ENCODE results near the gene IBA57.

DNA sequence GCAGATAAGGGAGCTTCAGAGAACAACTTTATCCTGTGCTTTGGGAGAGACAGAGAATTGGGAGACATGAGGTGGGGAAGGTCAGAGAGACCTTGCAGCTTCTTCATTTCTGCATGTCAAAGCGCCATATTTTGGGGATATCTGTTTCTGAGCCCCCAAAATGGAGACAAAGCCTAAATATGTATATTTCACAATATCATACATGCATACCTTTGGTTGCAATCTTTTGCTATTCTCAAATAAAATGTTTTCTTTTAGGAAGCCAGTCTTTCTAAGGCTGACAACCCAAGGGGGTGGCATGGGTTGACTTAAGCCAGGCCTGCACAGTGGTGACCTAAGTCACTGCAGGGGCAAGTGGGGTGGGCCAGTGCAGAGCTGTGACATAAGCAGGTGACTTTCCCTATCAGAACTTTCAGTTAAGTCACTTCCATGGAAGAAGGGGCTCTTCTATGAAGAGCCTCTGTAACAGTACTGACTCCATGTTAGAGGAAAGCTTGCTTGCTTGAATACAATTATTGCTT, 42.6 kb upstream of the IBA57 start:
- TF ChIP-seq ZFP3 (CRISPR knock-in tag; IDR thresholded peaks at IDR 0.05) (no peak), OSR1 (CRISPR knock-in tag; IDR thresholded peaks at IDR 0.05) (no peak), ZNF565 (CRISPR knock-in tag; conservative IDR thresholded peaks at IDR 0.05; ENCODE audit: low read depth) (no peak), TCF4 (CRISPR knock-in tag; IDR thresholded peaks at IDR 0.05; ENCODE audit: borderline replicate concordance) (no peak)
- TF ChIP-seq, protein P1, sequence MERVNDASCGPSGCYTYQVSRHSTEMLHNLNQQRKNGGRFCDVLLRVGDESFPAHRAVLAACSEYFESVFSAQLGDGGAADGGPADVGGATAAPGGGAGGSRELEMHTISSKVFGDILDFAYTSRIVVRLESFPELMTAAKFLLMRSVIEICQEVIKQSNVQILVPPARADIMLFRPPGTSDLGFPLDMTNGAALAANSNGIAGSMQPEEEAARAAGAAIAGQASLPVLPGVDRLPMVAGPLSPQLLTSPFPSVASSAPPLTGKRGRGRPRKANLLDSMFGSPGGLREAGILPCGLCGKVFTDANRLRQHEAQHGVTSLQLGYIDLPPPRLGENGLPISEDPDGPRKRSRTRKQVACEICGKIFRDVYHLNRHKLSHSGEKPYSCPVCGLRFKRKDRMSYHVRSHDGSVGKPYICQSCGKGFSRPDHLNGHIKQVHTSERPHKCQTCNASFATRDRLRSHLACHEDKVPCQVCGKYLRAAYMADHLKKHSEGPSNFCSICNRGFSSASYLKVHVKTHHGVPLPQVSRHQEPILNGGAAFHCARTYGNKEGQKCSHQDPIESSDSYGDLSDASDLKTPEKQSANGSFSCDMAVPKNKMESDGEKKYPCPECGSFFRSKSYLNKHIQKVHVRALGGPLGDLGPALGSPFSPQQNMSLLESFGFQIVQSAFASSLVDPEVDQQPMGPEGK (CRISPR knock-in tag; IDR thresholded peaks at IDR 0.05; ENCODE audit: borderline replicate concordance): no peak
